Sigmoid colon (tissue), 7 donors: Measurements from ENCODE around the gene HGS. TPM values are rescaled to one million over a fixed set of nuclear protein-coding genes. Genes with fewer than 3 reads are reported as not detected.

Source experiments
- DNase-seq: peaks from one replicate; pipeline ENCODE4 v3.0.0-alpha.2; 2019
- H3K27ac ChIP-seq, 4 donors: fragments of 200-600 bp; sonication (generic); one replicate each; pipeline ENCODE4 v1.5.1; 2016 to 2019; ENCODE audit warnings: mild to moderate bottlenecking in 1 of 4
- H3K27me3 ChIP-seq, 3 donors: fragments of 200-600 bp; sonication (generic); one replicate each; pipeline ENCODE4 v1.5.1; 2019; ENCODE audit warnings: mild to moderate bottlenecking in 1 of 3
- H3K36me3 ChIP-seq, 4 donors: fragments of 200-600 bp; sonication (generic); one replicate each; pipeline ENCODE4 v1.5.1; 2016 to 2019
- H3K4me1 ChIP-seq, 4 donors: fragments of 200-600 bp; sonication (generic); one replicate each; pipeline ENCODE4 v1.5.1; 2017 to 2019
- H3K4me3 ChIP-seq, 4 donors: fragments of 200-600 bp; sonication (generic); one replicate each; pipeline ENCODE4 v1.5.1; 2017 to 2019; ENCODE audit warnings: mild to moderate bottlenecking in 2 of 4, moderate library complexity in 1 of 4
- H3K9me3 ChIP-seq, 4 donors: fragments of 200-600 bp in 3 of 4; sonication (generic) in 3 of 4; one replicate each; pipeline versions ENCODE4 v1.5.1 to v1.6.1; 2013 to 2019
- EP300 ChIP-seq, 4 donors: sonication (generic); formaldehyde crosslinking; IDR thresholded peaks; one replicate each; pipeline ENCODE4 v1.6.1; 2017; ENCODE audit warnings: antibody characterized with exemption in 4 of 4
- POLR2A ChIP-seq, 2 donors: fragments of 450-650 bp; IDR thresholded peaks; one replicate each; pipeline ENCODE4 v1.6.1; 2016; ENCODE audit warnings: antibody characterized with exemption in 2 of 2, mild to moderate bottlenecking in 2 of 2, moderate library complexity in 2 of 2
- POLR2AphosphoS5 ChIP-seq, 4 donors: sonication (generic); formaldehyde crosslinking; IDR thresholded peaks; one replicate each; pipeline ENCODE4 v1.6.1; 2017; ENCODE audit warnings: antibody characterized with exemption in 4 of 4
- WGBS, 2 donors: extraction: QIAGEN DNeasy Blood & Tissue Kit; methylation state at CpG; one replicate each; pipeline ENCODE4 v1.1.7; 2013; 5-methylcytosine and 5-hydroxymethylcytosine counted together
- intact Hi-C: fragments of 100-400 bp; cut with DNase I; formaldehyde crosslinking; loops from one replicate; pipeline ENCODE4 v1.15.1; 2023
- polyA plus RNA-seq, 3 donors: library from polyadenylated mRNA; stranded (reverse); fragments of 200-250 nt; gene quantifications; one replicate each; pipeline ENCODE4 v1.2.3, GENCODE V29; 2013
- total RNA-seq, 4 donors: library from RNA; depleted of rRNA; stranded (reverse); fragments of >200 nt; gene quantifications; one replicate each; pipeline ENCODE4 v1.1.0, GENCODE V29; 2016
- TF ChIP-seq, protein P1 (sequence below), 4 experiments: fragments of 450-650 bp in 3 of 4; fragments of 200-600 bp in 1 of 4; IDR thresholded peaks; one replicate each; pipeline ENCODE4 v1.5.1; 2016 to 2019; ENCODE audit warnings: antibody characterized with exemption in 4 of 4, mild to moderate bottlenecking in 3 of 4, moderate library complexity in 2 of 4
- donor health status: healthy with polysubstance abuse.
- donor health status: Bipolar disorder and iron deficiency.
- donor health status: healthy.

Gene HGS
- total and polyA plus RNA-seq, 7 donors, result 36.7 to 143 (median 52.9) TPM

DNA sequence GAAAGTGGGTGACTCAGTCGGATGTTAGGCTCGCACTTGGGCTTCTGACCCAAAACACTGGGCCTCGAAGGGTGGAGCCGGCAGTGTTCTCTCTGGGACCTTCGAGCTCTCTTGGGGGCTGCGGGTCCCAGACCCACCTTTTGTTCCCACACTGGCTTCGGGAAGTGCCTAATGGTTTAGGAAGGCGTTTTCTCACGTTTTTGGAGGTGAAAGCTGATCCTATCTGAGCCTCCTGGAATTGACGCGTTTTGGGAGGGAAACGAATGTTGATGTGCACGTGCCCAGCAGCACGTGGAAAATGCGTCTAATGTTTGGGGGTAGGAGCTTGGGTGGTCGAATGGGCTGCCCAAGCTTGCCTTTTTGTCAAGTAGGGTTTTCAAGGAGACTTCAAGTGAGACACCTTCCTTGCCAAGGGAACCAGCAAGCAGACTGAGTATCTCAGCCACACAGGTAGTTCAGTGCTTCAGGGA, 666 bp downstream of the HGS start:
- no peak for TF ChIP-seq POLR2AphosphoS5 (IDR thresholded peaks at IDR 0.05)
- no peak for TF ChIP-seq EP300 (IDR thresholded peaks at IDR 0.05)
- TF ChIP-seq, protein P1, sequence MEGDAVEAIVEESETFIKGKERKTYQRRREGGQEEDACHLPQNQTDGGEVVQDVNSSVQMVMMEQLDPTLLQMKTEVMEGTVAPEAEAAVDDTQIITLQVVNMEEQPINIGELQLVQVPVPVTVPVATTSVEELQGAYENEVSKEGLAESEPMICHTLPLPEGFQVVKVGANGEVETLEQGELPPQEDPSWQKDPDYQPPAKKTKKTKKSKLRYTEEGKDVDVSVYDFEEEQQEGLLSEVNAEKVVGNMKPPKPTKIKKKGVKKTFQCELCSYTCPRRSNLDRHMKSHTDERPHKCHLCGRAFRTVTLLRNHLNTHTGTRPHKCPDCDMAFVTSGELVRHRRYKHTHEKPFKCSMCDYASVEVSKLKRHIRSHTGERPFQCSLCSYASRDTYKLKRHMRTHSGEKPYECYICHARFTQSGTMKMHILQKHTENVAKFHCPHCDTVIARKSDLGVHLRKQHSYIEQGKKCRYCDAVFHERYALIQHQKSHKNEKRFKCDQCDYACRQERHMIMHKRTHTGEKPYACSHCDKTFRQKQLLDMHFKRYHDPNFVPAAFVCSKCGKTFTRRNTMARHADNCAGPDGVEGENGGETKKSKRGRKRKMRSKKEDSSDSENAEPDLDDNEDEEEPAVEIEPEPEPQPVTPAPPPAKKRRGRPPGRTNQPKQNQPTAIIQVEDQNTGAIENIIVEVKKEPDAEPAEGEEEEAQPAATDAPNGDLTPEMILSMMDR (IDR thresholded peaks at IDR 0.05), result no peak
- TF ChIP-seq POLR2A (IDR thresholded peaks at IDR 0.05), result no peak
- WGBS, 2 donors, result 2 to 6% methylated on average over 16 of the region's 16 CpGs
- Histone ChIP-seq H3K4me1 (peaks cover 0 to 32% (median 31%) of the 10 kb centered on the region in 4 donors), H3K27me3 (no peaks in the 10 kb centered on the region), H3K36me3 (peaks cover 12 to 49% (median 34%) of the 10 kb centered on the region in 4 donors), H3K27ac (peak overlapping the region; percentile 80 to 93 (median 84)), H3K9me3 (no peaks in the 10 kb centered on the region), H3K4me3 (peak overlapping the region; percentile 75 to 97 (median 86))
- no peak for DNase-seq
- intact Hi-C loops, result loop anchor here (2.0 to 5.0 kb wide), 2 partner anchors 18 to 47 kb away; partner anchors contain the start of genes MRPL12, NPLOC4 and TSPAN10

DNA sequence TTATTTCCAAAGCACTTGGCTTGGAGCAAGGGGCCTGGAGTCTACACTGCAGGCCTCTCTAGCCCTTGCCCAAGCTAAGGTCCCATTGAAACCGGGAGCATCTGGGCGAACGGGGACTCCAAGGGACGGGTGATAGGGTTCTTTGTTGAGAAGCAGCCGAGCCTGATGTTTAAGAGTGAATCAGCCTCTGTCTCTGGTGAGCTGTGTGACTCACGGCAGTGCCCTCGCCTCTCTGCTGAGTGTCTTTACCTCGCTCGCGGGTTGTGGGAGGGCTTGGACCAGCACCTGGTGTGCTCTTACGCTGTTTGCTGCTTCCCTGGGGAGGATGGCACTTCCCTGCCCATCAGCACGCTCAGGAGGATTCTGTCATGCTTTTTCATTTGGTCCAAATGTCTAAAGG, 1.3 kb downstream of the HGS start:
- DNase-seq, result no peak
- intact Hi-C loops, result loop anchor here (2.0 kb wide), 1 partner anchor 18 kb away; the partner anchor contains the start of gene MRPL12
- H3K36me3 ChIP-seq, result peaks cover 12 to 52% (median 40%) of the 10 kb centered on the region in 4 donors
- no peaks in the 10 kb centered on the region for H3K27me3 ChIP-seq
- peak overlapping the region in 3 of 4 donors; percentile 81 to 97 (median 92) for H3K4me3 ChIP-seq
- peak overlapping the region in 1 of 4 donors; percentile 81 for H3K27ac ChIP-seq
- TF ChIP-seq POLR2AphosphoS5 (IDR thresholded peaks at IDR 0.05) (no peak), EP300 (IDR thresholded peaks at IDR 0.05) (no peak), POLR2A (IDR thresholded peaks at IDR 0.05) (no peak)
- TF ChIP-seq, protein P1 (IDR thresholded peaks at IDR 0.05), result no peak
- no peaks in the 10 kb centered on the region for H3K9me3 ChIP-seq
- H3K4me1 ChIP-seq, result peaks cover 0 to 32% (median 31%) of the 10 kb centered on the region in 4 donors
- WGBS, 2 donors, result 75 to 80% methylated on average over 12 of the region's 12 CpGs

DNA sequence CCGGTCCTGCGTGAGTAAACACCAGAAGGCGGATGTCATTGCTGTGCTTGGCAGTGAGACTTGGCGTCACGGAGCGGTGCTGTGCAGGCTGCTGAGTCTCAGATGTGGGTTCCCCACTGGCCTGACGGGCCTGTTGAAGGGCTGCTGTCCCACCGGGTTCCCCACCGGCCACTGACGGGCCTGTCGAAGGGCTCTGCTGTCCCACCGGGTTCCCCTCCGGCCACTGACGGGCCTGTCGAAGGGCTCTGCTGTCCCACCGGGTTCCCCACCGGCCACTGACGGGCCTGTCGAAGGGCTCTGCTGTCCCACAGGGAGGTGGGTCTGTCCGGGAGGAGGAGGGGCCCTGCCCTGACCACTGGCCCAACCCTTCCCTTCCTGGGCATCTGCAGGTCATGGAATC, 2.8 kb downstream of the HGS start:
- Histone ChIP-seq H3K4me1 (peaks cover 0 to 32% (median 31%) of the 10 kb centered on the region in 4 donors), H3K27me3 (no peaks in the 10 kb centered on the region), H3K4me3 (no peak overlapping the region), H3K9me3 (no peaks in the 10 kb centered on the region), H3K36me3 (peaks cover 16 to 57% (median 54%) of the 10 kb centered on the region in 4 donors), H3K27ac (no peak overlapping the region)
- TF ChIP-seq EP300 (IDR thresholded peaks at IDR 0.05) (no peak), POLR2A (IDR thresholded peaks at IDR 0.05) (no peak), POLR2AphosphoS5 (IDR thresholded peaks at IDR 0.05) (no peak)
- TF ChIP-seq, protein P1 (IDR thresholded peaks at IDR 0.05), result no peak
- no peak for DNase-seq
- intact Hi-C loops, result no loop called here
- 94 to 95% methylated on average over 20 of the region's 20 CpGs for WGBS, 2 donors

DNA sequence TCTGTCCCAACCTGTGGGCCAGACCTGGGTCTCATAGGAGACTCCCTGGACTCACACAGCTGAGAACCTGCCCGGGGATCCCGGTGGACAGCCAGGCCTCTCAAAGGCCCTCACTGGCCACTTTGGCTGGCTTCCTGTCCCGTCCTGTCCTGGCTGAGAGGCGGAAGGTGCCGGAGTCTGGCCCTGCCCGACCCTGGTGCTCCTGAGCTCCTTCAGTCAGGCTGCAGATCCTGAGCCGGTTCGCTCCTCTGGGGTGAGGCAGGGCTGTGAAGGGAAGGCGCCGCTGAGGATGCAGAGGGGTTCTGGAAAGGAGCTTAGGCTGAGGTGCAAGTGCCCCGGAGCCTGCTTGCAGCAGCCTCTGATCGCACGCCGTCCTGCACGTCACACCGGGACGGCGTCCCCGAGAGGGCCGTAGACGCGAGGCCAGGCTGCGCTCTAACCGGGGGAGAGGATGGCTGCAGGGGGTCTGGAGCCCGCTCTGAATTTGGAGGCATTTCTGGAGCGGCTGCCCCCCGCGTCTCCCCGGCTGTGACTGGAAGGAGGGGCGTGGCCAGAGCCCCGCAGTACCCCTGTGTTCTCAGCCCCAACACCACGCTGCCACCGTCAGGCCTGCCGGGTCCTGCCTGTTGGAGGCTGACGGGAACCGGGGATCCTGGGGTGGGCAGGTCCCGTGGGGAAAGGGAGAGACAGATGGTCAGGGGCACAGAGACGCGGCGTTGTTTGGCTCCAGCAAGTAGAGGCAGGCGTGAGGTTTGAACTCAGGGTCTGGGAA, 4.1 kb downstream of the HGS start:
- Histone ChIP-seq H3K36me3 (peaks cover 27 to 70% (median 67%) of the 10 kb centered on the region in 4 donors), H3K27ac (no peak overlapping the region), H3K4me1 (peaks cover 0 to 20% (median 19%) of the 10 kb centered on the region in 4 donors), H3K9me3 (no peaks in the 10 kb centered on the region), H3K27me3 (no peaks in the 10 kb centered on the region), H3K4me3 (no peak overlapping the region)
- WGBS, 2 donors, result 95 to 96% methylated on average over 41 of the region's 41 CpGs
- DNase-seq, result no peak
- intact Hi-C loops, result no loop called here
- TF ChIP-seq POLR2AphosphoS5 (IDR thresholded peaks at IDR 0.05) (no peak), EP300 (IDR thresholded peaks at IDR 0.05) (no peak), POLR2A (IDR thresholded peaks at IDR 0.05) (no peak)
- TF ChIP-seq, protein P1 (IDR thresholded peaks at IDR 0.05), result no peak
